Measurements from ENCODE around the gene PRKG1. TPM values are rescaled to one million over a fixed set of nuclear protein-coding genes. Genes with fewer than 3 reads are reported as not detected.

PRKG1 gene
- total RNA-seq, 2 donors from 2014 or later, result 145 to 381 TPM

DNA sequence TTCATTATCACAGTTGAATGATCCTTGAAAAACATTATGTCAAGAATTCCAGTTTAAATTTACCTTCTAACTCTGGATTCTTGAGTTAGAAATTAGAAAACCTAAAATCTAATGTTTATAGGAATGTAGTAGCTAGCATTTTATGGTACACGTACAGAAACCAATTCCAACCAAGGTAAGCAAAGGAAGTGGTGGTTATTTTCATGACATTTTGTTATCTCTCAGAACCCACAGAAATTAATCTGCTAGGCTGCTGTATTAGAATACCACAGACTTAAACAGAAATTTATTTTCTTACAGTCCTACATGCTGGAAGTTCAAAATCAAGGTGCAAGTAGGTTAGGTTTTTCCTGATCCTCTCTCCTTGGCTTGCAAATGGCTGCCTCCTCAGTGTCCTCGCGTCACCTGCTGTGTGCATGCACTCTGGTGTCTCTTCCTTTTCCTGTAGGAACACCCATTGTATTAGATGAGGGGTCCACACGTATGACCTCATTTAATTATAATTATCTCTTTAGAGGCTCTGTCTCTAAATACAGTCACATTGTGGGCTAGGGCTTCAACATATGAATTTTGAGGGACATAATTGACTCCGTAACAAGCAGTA, 633.6 kb downstream of the PRKG1 start:
- Histone ChIP-seq H3K27me3 (replicated peaks; ENCODE audit: insufficient read depth) (no peaks in the 10 kb centered on the region), H3K9me3 (no peaks in the 10 kb centered on the region), H3K36me3 (no peaks in the 10 kb centered on the region), H3K27ac (peak overlapping the region; percentile 78 to 82), H3K4me3 (no peak overlapping the region), H3K4me1 (ENCODE audit: control insufficient read depth in 1 of 2, low read depth in 2 of 2) (peaks cover 33 to 76% of the 10 kb centered on the region in 2 donors)
- TF ChIP-seq CTCF (IDR thresholded peaks at IDR 0.05), result no peak
- no peak for ATAC-seq (ENCODE audit: insufficient number of reproducible peaks, low FRiP score, low read depth)
- no peak for DNase-seq (ENCODE audit: low spot score)

GRCh38 chr10:51708609-51709008, 634.3 kb downstream of the PRKG1 start:
- no peak overlapping the region for H3K4me3 ChIP-seq
- no peaks in the 10 kb centered on the region for H3K27me3 ChIP-seq (replicated peaks; ENCODE audit: insufficient read depth)
- ATAC-seq (ENCODE audit: insufficient number of reproducible peaks, low FRiP score, low read depth) (no peak), DNase-seq (ENCODE audit: low spot score) (no peak)
- peaks cover 33 to 74% of the 10 kb centered on the region in 2 donors for H3K4me1 ChIP-seq (ENCODE audit: control insufficient read depth in 1 of 2, low read depth in 2 of 2)
- no peak for TF ChIP-seq CTCF (IDR thresholded peaks at IDR 0.05)
- H3K27ac ChIP-seq, result peak overlapping the region; percentile 78 to 82
- no peaks in the 10 kb centered on the region for H3K9me3 ChIP-seq
- H3K36me3 ChIP-seq, result no peaks in the 10 kb centered on the region

DNA sequence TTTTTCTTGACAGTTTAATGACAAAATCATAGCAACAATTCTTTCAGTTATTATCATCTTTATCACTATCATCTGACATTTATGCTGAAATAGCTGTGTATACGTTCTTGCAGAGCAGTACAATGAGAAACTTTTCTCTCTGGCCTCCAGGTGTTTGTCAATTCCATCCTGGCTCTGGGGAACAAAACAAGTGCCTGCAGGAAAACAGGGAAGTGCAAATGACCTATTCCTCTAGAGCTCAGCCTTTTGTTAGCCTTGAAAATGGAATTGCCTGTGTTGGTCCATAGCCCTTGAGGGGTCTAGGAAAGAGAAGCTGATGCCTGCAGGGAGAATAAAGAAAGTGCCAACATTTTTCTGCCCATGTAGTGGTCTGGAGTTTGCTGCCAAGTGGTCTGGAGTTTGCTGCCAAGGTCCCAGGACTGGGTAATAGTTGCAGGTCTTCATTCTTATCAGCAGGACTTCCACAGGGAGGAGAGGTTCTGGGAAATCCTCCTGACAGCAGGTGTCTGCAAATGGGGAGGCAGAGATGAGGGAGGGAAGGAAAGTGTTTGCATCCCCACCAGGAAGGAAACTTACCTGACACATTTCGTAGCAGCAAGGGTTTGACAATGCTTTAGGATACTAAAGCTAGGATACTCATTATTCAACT, 635.2 kb downstream of the PRKG1 start:
- H3K36me3 ChIP-seq, result no peaks in the 10 kb centered on the region
- TF ChIP-seq CTCF (IDR thresholded peaks at IDR 0.05), result no peak
- no peaks in the 10 kb centered on the region for H3K9me3 ChIP-seq
- ATAC-seq (ENCODE audit: insufficient number of reproducible peaks, low FRiP score, low read depth) (no peak), DNase-seq (ENCODE audit: low spot score) (no peak)
- H3K27me3 ChIP-seq (replicated peaks; ENCODE audit: insufficient read depth), result no peaks in the 10 kb centered on the region
- peak overlapping the region; percentile 78 to 82 for H3K27ac ChIP-seq
- H3K4me1 ChIP-seq (ENCODE audit: control insufficient read depth in 1 of 2, low read depth in 2 of 2), result peaks cover 33 to 70% of the 10 kb centered on the region in 2 donors
- no peak overlapping the region for H3K4me3 ChIP-seq

DNA sequence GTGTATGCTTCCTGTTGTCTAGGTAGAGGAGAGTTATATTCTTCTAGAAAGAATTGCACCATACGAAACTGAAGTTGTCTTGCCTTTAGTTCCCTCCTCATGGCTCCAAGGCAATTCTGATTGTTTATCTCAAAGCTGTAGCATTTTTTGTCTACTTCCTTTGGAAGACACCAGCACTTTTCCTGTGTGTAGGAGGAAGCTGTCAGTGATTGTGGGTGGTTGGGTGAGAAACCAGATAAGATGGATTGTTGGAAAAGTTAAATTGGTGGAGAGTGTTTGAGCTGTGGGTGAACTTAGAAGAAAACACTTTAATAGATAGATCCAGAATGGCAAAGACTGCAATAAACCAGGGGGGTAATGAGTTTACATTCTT, 637.2 kb downstream of the PRKG1 start:
- no peak for TF ChIP-seq CTCF (IDR thresholded peaks at IDR 0.05)
- ATAC-seq (ENCODE audit: insufficient number of reproducible peaks, low FRiP score, low read depth), result no peak
- no peaks in the 10 kb centered on the region for H3K36me3 ChIP-seq
- no peak for DNase-seq (ENCODE audit: low spot score)
- peak overlapping the region; percentile 78 to 82 for H3K27ac ChIP-seq
- H3K9me3 ChIP-seq, result no peaks in the 10 kb centered on the region
- no peak overlapping the region for H3K4me3 ChIP-seq
- H3K27me3 ChIP-seq (replicated peaks; ENCODE audit: insufficient read depth), result no peaks in the 10 kb centered on the region
- H3K4me1 ChIP-seq (ENCODE audit: control insufficient read depth in 1 of 2, low read depth in 2 of 2), result peaks cover 24 to 65% of the 10 kb centered on the region in 2 donors

- no peak for TF ChIP-seq CTCF (IDR thresholded peaks at IDR 0.05)
- ATAC-seq (ENCODE audit: insufficient number of reproducible peaks, low FRiP score, low read depth) (peak; percentile 67), DNase-seq (ENCODE audit: low spot score) (peak; percentile 36)
- Histone ChIP-seq H3K27me3 (replicated peaks; ENCODE audit: insufficient read depth) (no peaks in the 10 kb centered on the region), H3K9me3 (no peaks in the 10 kb centered on the region), H3K4me3 (no peak overlapping the region), H3K36me3 (no peaks in the 10 kb centered on the region), H3K27ac (peak overlapping the region; percentile 89 to 90), H3K4me1 (ENCODE audit: control insufficient read depth in 1 of 2, low read depth in 2 of 2) (peaks cover 40 to 73% of the 10 kb centered on the region in 2 donors)
Measured at GRCh38 chr10:51716981-51717380, 642.7 kb downstream of the PRKG1 start.

Measured in thoracic aorta (tissue), 2 donors.